Mammary epithelial cell (primary cell): ENCODE results near the gene FGF14.

Experiments
- CTCF ChIP-seq, 2 donors: IDR thresholded peaks in 1 of 2; conservative IDR thresholded peaks in 1 of 2; 2 replicates each; pipeline ENCODE4 v1.5.1; 2011 to 2012; ENCODE audit warnings: inconsistent platforms in 2 of 2, low read length in 2 of 2, mild to moderate bottlenecking in 2 of 2, control low read depth in 1 of 2, low read depth in 1 of 2; ENCODE audit not compliant: insufficient read depth in 1 of 2; ENCODE audit errors: extremely low read depth in 1 of 2
- EZH2 ChIP-seq: IDR thresholded peaks from 2 replicates; pipeline ENCODE4 v1.6.1; 2012; ENCODE audit warnings: low read length, inconsistent platforms, borderline replicate concordance

- no peak for TF ChIP-seq CTCF (conservative IDR thresholded peaks at IDR 0.05 in 1 of 2, IDR thresholded peaks at IDR 0.05 in 1 of 2; ENCODE audit: extremely low read depth in 1 of 2, insufficient read depth in 1 of 2, low read depth in 1 of 2, low read length in 2 of 2)
- no peak for TF ChIP-seq EZH2
These were observed 628.8 kb downstream of the FGF14 start for GRCh38 chr13:101773062-101773461.
